HG03432 (cell line): ENCODE results near the gene DYNC2LI1.

ENCODE experiments used
- ATAC-seq: cut with Tn5 transposase; IDR thresholded peaks from one replicate; pipeline ENCODE4 v1.9.1; 2021; ENCODE audit warnings: mild to moderate bottlenecking, moderate library complexity; ENCODE audit not compliant: unreplicated experiment

Gene DYNC2LI1

DNA sequence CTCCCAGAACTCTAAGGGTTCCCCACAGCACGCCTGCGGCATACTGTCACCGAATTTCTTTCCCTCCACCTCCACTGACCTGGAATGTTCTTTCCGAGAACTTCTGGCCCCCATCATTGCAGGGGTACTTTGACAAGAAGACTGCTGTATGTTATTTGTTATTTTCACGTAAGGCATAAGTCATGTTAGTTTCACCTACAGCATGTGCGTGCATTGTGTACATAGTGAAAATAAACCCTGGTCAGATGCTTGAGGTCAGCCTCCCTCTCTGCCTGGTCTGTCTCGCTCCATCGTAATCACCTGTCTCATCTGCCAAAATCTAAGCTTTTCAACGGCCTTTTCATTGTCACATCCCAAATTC, 69.0 kb downstream of the DYNC2LI1 start:
- no peak for ATAC-seq

DNA sequence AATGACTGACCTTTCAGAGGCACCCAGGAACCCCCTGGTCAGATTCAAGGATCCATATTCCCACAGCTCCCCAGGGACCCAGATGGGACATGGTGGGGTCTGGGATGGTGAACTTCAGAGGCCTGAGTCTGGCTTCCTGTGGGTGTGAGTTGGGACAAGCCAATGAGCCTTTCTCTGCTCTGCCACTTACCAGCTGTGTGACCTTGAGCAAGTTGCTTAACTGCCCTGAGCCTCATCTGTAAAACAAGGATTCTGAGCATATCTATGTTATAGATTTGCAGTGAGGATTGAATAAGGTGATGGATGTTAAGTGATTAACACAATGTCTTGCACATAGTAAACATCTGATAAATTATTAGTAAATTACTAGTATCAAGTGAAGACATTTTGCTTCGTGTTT, 71.3 kb downstream of the DYNC2LI1 start:
- no peak for ATAC-seq

DNA sequence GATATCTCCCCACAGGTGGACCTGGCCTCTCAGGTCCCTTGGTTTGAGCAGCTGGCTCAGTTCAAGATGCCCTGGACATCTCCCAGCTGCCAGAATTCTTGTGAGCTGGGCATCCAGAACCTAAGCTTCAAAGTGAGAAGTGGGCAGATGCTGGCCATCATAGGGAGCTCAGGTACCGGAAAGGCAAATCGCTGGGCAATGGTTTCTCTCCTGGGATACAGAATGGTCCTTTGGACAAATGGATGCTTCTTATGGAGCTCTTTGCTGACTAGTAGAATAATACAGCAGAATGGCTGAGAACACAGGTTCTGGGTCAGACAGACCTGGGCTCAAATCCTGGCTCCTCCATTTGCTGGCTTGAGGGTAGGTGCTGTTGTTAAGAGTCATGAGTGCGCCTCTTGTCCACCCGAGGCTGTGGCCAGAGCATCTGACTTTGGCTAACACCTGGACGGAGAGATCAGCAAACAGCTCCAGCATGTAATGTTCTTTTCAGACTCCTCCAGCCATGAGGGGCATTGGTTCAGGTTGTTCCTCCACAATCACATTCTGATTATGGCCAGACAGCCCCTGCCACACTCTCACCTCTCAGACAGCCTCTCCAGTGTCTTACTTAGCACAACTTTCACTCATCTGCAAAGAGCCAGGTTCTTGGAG, 72.4 kb downstream of the DYNC2LI1 start:
- no peak for ATAC-seq

DNA sequence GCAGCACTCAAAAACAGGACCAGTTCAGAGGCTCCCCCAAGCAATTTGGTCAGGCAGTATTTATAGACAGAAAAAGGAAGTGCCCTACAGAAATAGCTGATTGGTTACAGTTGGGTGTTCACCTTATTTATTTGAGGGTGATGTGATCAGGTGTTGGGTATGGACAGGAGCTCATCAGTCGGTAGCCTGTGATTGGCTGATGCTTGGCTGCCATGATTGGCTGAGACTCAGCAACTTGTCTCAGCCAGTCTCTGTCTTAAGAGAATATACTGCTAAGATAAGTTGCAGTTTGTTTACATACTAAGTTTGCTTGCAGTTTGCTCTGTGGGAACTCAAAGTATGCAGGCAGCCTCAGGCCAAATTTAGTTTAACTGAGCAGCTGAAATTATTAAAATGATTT, 74.4 kb downstream of the DYNC2LI1 start:
- ATAC-seq = no peak

DNA sequence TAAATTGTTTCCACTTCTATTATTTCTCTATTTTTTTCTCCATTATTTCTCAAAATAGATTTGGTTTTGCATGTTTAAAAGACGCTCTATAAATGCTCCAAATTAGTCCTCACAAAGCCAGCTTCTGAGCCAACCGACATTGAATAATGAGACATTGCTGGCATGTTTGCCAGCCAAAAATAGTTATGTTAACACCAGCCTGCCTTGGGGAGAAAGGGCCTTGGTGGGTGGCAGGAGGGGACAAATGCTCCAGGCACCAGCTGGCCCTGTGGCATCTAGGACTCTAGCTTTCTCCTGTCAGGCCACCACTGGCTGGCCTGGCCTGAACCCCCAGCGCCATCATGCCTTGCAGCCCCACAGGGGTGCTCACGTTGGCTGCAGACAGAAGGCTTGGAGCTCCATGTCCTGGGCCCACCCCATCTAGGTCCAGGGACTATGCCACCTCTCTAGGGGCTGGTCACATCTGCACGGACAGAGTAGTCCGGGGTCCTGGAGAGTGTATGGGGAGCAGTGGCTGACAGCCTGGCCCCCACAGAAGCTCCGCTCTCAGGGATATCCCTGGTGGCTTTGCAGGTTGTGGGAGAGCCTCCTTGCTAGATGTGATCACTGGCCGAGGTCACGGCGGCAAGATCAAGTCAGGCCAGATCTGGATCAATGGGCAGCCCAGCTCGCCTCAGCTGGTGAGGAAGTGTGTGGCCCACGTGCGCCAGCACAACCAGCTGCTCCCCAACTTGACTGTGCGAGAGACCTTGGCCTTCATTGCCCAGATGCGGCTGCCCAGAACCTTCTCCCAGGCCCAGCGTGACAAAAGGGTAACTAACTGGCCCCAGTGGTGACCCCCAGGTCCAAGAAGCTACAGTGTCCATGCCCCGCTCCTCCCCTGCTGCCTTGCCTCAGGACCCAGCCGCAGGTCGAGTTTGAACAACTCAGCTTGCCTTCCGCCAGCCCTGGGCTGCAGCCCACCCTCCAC, 77.5 kb downstream of the DYNC2LI1 start:
- no peak for ATAC-seq

DNA sequence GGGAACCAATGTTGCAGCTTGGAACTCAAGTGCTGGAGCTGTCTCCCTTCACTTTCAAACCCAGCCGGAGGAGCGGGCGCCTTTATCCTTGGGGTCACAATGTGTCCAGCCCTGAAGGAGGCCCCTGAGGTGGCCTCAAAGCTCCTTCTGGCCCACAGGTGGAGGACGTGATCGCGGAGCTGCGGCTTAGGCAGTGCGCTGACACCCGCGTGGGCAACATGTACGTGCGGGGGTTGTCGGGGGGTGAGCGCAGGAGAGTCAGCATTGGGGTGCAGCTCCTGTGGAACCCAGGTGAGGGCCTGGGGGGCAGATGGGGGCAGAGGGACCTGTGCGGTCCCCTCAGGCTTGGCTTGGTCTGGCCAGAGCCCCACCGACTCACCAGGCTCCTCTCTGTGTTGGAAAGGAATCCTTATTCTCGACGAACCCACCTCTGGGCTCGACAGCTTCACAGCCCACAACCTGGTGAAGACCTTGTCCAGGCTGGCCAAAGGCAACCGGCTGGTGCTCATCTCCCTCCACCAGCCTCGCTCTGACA, 78.4 kb downstream of the DYNC2LI1 start:
- ATAC-seq = no peak

DNA sequence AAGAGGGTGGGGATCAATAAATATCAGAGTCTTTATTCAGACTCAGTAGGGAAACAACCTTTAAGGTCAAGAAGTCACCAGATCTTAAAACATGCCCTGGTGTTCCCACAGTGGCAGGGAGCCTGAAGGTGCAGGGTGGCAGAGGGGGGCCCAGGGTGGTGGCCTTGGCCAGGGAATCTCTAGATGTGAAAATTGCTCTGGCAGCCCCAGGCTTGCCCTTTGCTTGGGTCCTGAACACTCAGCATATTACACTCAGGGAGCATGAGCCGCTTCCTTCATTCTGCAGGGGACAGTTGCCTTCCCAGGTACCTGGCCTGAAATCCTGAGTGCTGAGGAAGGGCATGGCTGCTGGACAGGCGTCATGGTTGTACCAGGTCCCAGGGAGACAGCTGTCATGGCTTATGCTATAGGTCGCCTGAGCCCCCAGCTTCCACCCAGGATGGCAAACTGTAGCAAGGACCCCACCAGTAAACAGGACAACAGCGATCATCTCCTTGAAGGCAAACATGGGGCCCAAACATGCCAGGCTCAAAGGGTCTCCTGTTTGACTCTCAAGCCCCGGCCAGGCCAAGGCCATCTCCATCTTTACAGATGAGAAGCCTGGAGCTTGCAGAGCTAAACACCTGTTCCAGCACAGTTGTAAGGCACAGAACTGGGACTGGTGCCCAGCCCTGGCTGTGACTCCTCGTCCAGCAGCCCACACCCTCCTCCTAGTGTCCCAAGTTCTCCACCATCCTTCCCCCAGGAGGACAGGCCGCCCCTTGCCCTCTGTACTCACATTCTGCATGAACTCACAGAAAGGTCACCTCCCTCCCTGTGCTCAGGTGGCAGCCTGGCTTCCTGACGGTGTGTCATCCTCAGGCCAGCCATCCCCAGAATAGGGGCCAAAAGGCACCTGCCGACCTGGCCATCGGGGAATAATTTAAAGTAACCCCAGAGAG, 79.6 kb downstream of the DYNC2LI1 start:
- no peak for ATAC-seq

DNA sequence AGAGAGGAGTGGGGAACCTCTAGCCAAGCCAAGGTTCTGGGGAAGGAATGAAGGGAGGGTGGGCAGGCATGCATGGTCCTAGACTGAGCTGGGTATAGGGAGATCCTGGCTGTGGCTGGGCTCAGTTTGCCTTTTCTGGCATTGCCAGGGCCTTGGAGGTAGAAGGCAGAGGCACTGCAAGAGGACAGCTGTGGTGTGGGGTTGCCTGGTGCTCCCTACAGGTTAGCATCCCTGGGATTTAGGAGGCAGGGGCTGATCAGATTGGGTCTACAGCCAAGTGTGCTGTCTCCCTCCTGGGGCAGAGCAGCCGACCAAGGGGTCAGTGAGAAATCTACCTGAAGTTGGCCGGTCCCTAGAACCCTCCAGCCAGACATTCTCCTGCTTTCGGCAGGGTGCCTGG, 80.8 kb downstream of the DYNC2LI1 start:
- ATAC-seq = no peak

DNA sequence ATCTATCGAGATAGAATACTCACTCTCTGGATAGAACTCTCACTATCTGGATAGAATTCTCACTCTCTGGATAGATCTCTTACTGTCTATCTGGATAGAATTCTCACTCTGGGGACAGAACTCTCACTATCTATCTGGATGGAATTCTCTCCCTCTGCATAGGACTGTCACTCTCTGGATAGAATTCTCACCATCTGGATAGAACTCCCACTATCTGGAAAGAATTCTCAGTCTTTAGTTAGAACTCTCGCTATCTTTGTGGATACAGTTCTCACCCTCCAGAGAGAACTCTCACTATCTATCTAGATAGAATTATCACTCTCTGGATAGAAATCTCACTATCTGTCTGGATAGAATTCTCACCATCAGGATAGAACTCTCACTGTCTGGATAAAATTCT, 81.5 kb downstream of the DYNC2LI1 start:
- no peak for ATAC-seq
